Measurements from ENCODE around the gene ENAH. TPM values are rescaled to one million over a fixed set of nuclear protein-coding genes. Genes with fewer than 3 reads are reported as not detected.
"Not testable (repeated sequence)": the region's sequence is repeated elsewhere in the genome, so short reads cannot be mapped to it uniquely, and the experiment has no call there.

Gene ENAH
- total RNA-seq, 1 donor from 2014 or later, result not detected

DNA sequence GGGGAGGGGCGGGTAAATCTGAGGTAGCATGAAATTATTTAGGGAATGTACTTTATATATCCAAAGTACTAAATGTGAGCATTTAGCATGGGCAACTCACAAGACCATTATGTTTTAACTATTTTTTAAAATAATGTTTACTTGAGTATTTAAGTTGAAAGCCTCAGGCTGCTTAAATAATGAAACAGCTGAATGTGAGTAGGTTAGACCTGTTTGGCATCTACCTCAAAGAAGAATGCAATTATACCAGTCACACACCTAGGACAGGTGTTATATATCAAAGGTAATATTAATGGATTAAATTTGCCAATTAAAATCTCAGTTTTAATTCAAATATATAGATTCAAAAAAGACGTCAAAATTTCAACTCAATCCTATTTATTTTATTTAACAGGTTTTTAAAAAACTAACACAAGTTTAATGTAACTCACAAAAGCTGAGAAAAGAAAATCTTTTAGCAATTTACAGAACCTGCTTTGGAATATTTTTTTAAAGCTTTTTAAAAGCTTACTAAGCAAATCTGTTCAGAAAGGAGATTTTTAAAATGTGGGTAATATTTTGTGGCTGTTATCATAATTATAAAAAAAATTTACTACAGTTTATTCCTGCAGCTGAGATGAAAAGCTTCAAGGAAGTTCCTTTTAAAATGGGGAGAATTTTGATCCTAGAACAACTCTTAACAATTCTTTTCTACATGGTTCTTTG, 120.5 kb downstream of the ENAH start:
- intact Hi-C loops (cut with micrococcal nuclease), result no loop called here

GRCh38 chr1:225529726-225530125, 123.2 kb downstream of the ENAH start:
- intact Hi-C loops (cut with micrococcal nuclease), result no loop called here

- intact Hi-C loops (cut with micrococcal nuclease), result no loop called here
Measured at GRCh38 chr1:225527575-225527974, 125.3 kb downstream of the ENAH start.

DNA sequence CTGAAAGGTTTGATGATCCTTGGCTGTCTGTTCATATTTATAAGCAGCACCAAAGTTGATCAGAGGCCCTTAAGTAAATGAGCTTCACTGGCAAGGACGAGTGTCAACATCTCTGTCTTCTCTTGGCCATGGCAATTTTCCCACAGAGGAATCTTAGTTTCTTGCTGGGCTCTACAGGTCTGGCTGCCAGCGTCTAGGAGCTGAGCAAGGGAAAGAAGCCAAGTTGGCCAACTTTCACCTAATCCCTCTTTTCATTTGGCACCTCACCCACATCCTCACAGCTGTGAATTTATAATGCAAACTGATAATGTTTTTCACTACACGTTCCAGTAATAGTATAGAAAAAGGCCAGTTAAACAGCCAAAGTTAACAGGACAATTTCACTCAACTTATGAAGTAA, 126.0 kb downstream of the ENAH start:
- intact Hi-C loops (cut with micrococcal nuclease), result no loop called here

- intact Hi-C loops (cut with micrococcal nuclease), result no loop called here
Measured at GRCh38 chr1:225525377-225525776, 127.5 kb downstream of the ENAH start.

DNA sequence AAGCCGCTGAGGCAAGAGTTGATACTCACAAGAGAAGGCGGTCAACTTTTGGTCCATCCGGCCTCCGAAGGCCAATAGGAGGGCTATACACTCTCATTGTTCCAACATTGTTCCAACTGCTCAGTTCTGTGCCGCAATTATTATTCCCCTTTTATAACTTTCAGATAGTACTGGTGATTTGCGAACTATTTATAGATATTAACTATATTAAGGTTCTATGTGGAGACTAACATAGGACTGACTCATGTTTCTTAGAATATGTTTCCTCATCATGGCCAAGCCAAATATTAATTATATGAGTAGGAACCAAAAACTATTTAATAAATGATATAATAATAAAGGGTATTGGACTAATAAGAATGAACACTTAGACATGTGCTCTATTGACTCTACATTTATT, 128.4 kb downstream of the ENAH start:
- intact Hi-C loops (cut with micrococcal nuclease), result no loop called here

- intact Hi-C loops (cut with micrococcal nuclease), result no loop called here
Measured at GRCh38 chr1:225523263-225523950, 129.5 kb downstream of the ENAH start.

DNA sequence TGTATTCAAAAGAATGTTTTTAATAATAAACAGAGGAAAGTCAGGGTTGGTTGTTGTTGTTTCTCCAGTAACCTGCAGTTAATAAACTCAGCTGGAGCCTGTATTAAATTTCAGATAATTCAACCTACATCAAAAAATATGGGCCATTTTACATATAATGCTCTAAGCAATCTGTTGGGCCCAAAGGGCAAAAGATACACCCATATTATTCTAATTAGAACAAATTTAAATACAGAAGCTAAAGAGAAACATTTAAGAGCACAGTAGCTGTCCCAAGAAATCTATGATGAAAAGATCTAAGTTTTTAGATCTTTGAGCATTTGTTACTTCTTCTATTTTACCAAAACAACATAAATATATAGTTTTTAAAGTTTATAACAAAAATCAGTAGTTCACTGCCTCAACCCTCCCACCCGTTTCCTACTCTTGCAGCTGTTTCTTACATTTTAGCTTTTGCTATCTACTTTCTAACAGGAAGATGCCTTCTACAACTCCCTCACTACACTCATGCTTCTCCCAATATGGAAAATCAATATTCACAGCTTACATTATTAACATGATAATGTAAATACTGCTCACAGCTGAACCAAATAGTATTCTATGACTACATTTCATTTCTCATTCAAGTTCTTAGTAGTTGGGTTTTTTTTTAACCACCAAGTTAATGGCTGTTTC, 130.2 kb downstream of the ENAH start:
- intact Hi-C loops (cut with micrococcal nuclease), result no loop called here

DNA sequence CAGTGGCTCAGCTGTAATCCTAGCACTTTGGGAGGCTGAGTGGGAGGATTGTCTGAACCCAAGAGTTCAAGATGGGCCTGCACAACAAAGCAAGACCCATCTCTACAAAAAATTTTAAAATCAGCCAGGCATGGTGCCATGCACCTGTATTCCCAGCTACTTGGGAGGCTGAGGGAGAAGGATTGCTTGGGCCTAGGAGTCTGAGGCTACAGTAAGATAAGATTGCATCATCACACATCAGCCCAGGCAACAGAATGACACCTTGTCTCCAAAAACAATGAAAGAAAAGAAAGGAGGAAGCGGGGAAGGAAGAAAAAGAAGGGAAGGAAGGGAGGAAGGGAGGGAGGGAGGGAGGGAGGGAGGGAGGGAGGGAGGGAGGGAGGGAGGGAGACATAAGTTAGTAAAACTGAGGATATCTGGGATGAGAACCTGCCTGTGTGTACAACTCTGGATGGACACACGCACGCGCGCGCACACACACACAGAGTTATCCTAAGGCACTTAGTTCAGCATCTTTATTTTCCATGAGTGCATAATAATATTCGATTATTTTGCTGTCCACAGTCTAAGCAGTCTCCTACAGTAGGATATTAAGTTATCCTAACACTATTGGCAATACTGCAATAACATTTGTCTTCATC, 132.2 kb downstream of the ENAH start:
- intact Hi-C loops (cut with micrococcal nuclease), result no loop called here

DNA sequence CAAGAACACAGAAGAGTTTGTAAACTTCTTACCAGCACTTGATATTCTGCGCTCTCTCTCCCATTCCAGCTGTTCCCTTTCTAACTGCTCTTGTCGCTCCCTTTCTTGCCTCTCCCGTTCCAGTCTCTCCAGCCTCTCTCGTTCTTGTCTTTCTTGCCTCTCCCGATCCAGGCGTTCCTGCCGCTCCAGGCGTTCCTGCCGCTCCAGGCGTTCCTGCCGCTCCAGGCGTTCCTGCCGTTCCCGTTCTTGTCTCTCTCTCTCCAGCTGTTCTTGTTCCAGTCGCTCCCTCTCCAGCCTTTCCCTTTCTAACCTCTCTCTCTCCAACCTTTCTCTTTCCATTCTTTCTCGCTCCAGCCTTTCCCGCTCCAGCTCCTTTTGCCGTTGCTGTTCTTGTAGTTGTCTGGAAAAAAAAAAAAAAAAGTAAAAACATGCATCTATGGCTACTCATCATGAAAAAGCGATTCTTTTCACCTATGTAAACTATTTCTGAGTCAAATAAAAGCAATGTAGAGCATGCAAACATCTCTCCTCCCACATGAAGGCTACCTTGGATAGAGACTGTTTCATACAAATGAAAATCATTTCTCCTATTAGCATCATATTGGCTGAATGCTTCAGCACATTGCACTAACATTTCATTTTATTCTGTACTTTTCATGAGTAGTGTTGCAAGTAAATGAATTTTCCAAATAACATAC, 133.6 kb downstream of the ENAH start:
- intact Hi-C loops (cut with micrococcal nuclease), result no loop called here

DNA sequence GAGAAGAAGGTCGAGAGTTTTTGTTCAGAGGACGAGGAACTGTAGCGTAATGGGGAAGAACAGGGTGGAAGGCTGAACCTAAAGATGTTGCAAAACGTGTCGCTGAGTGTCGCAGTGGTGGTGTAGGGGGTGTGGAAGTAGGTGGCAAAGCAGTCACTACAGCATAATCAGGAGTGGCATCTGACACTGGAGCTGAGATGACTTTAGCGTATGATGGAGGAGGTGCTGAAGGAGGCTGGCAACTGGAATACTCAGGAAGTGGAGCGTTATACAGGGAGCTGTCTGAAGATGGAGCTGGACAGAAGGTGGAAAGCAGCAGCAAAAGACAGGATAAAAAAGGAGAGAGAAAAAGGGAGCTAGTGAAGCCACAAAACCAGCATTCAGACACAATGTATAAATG, 135.2 kb downstream of the ENAH start:
- intact Hi-C loops (cut with micrococcal nuclease), result no loop called here

GRCh38 chr1:225517221-225517620, 135.7 kb downstream of the ENAH start:
- intact Hi-C loops (cut with micrococcal nuclease), result no loop called here

- intact Hi-C loops (cut with micrococcal nuclease), result no loop called here
Measured at GRCh38 chr1:225514671-225515081, 138.2 kb downstream of the ENAH start.

- intact Hi-C loops (cut with micrococcal nuclease), result not testable (repeated sequence)
Measured at GRCh38 chr1:225513576-225513975, 139.3 kb downstream of the ENAH start.

- intact Hi-C loops (cut with micrococcal nuclease), result no loop called here
Measured at GRCh38 chr1:225511828-225512381, 141.0 kb downstream of the ENAH start.

DNA sequence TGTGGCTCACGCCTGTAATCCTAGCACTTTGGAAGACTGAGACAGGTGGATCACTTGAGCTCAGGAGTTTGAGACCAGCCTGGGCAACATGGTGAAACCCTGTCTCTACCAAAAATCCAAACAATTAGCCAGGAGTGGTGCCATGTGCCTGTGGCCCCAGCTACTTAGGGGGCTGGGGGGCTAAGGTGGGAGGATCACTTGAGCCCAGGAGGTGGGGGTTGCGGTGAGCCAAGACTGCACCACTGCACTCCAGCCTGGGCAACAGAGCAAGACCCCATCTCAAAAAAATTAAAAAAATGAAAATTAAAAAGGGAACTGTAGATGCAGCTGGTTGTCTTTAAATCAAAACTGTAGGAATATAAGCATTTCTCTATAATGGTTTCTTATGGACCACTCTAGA, 142.2 kb downstream of the ENAH start:
- intact Hi-C loops (cut with micrococcal nuclease), result not testable (repeated sequence)

DNA sequence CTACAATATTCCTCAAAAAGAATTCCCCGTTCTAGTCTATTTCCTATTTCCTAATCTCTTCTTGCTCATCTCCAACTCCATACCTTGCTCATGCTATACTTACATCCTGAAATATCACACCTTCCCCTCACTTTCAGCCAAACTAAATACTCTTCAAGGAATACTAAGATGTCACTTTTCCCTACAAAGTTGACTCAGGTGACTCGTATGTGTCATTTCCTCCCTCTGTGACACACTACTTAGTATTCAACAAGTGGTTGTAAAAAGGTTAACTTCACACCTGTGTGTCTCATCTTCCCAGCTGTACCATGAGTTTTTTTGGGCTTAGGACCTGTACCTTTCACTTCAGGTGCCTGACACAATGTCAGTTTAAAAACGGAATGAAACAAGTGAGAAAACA, 143.2 kb downstream of the ENAH start:
- intact Hi-C loops (cut with micrococcal nuclease), result no loop called here

GRCh38 chr1:225509376-225509707, 143.6 kb downstream of the ENAH start:
- intact Hi-C loops (cut with micrococcal nuclease), result no loop called here

- intact Hi-C loops (cut with micrococcal nuclease), result no loop called here
Measured at GRCh38 chr1:225508538-225509375, 144.2 kb downstream of the ENAH start.

GRCh38 chr1:225506727-225507126, 146.2 kb downstream of the ENAH start:
- intact Hi-C loops (cut with micrococcal nuclease), result no loop called here

All from T-helper 1 cell treated with Interleukin-12 subunit alpha and Interleukin-12 subunit beta and Interleukin-4 antibody, amounts not matched to agents 30 ng/mL and 1 ng/mL, for 36 hours (primary cell).